HepG2 (cell line): ENCODE measurements around the gene ACSL3. TPM values are rescaled to one million over a fixed set of nuclear protein-coding genes. Genes with fewer than 3 reads are reported as not detected.

ENCODE experiments used
- ATAC-seq: fragments of 200-7000 bp; cut with Tn5 transposase; 3 replicates; pipeline ENCODE4 v1.9.1; 2020; ENCODE audit warnings: mild to moderate bottlenecking, moderate library complexity
- BruUV-seq: library from RNA; stranded (reverse); fragments of 400-500 nt; replicated peaks from 2 replicates; lab custom pipeline; 2021; lab: Mats Ljungman, UMichigan
- CTCF ChIA-PET: fragments of 300-600 bp; formaldehyde crosslinking; extraction: SDS; loops from one replicate; lab custom pipeline; 2021; ENCODE audit warnings: low total read pairs, inconsistent platforms, low intra/inter-chr PET ratio; lab: Yijun Ruan, JAX
- POLR2A ChIA-PET: fragments of 350-600 bp; sonication (Branson Sonifier 250); formaldehyde crosslinking; loops from one replicate; lab custom pipeline; 2020; ENCODE audit warnings: antibody characterized with exemption, inconsistent platforms; lab: Yijun Ruan, JAX
- DNase-seq: peaks from one replicate; pipeline ENCODE4 v3.0.0-alpha.2; 2015; ENCODE audit warnings: low spot score
- FAIRE-seq: peaks from 3 replicates; lab custom pipeline; 2011; peaks lifted over from hg19 to GRCh38; lab: Jason Lieb, UNC
- H2AFZ ChIP-seq: one replicate; pipeline ENCODE4 v1.6.1; 2011; ENCODE audit warnings: low read length, inconsistent platforms
- H3K27ac ChIP-seq: fragments of 300-600 bp; 3 replicates; pipeline ENCODE4 v1.8.0; 2011; ENCODE audit warnings: mixed run types, mild to moderate bottlenecking, mixed read lengths, low read length, inconsistent platforms; ENCODE audit not compliant: insufficient read depth; ENCODE audit errors: extremely low read length
- H3K27me3 ChIP-seq, 2 experiments: fragments of 200-600 bp in 1 of 2; 2 replicates in 1 of 2; 3 replicates in 1 of 2; pipeline versions ENCODE4 v1.6.0 to v1.8.0; 2011; ENCODE audit warnings: low read length in 2 of 2, mild to moderate bottlenecking in 2 of 2, moderate library complexity in 2 of 2, inconsistent platforms in 1 of 2; ENCODE audit not compliant: insufficient read depth in 2 of 2, control insufficient read depth in 1 of 2
- H3K36me3 ChIP-seq, 2 experiments: fragments of 200-600 bp in 1 of 2; replicated peaks in 1 of 2; 2 replicates in 1 of 2; 3 replicates in 1 of 2; pipeline versions ENCODE4 v1.5.1 to v1.8.0; 2011; ENCODE audit warnings: low read length in 2 of 2, inconsistent platforms in 1 of 2; ENCODE audit not compliant: insufficient read depth in 2 of 2, control insufficient read depth in 1 of 2
- H3K4me1 ChIP-seq: 2 replicates; pipeline ENCODE4 v1.5.1; 2012; ENCODE audit warnings: low read length, inconsistent platforms; ENCODE audit not compliant: insufficient read depth
- H3K4me2 ChIP-seq: 2 replicates; pipeline ENCODE4 v1.6.0; 2011; ENCODE audit warnings: low read depth, low read length, inconsistent platforms
- H3K4me3 ChIP-seq, 3 experiments: fragments of 200-600 bp in 1 of 3; sonication (generic), shearing (Covaris generic) in 1 of 3; replicated peaks in 1 of 3; 2 replicates each; pipeline ENCODE4 v1.5.1; 2011 to 2016; ENCODE audit warnings: low read length in 3 of 3, inconsistent platforms in 2 of 3, low read depth in 2 of 3, mild to moderate bottlenecking in 2 of 3, control low read depth in 1 of 3, mixed read lengths in 1 of 3; ENCODE audit not compliant: insufficient read depth in 1 of 3
- H3K79me2 ChIP-seq: one replicate; pipeline ENCODE4 v1.6.1; 2011; ENCODE audit warnings: low read length, inconsistent platforms; ENCODE audit not compliant: insufficient read depth
- H3K9ac ChIP-seq: 2 replicates; pipeline ENCODE4 v1.6.0; 2011; ENCODE audit warnings: mild to moderate bottlenecking, low read depth, low read length, inconsistent platforms; ENCODE audit not compliant: insufficient read depth
- H3K9me3 ChIP-seq: 2 replicates; pipeline ENCODE4 v1.5.1; 2012; ENCODE audit warnings: mild to moderate bottlenecking, low read length
- H4K20me1 ChIP-seq: 2 replicates; pipeline ENCODE4 v1.6.0; 2011; ENCODE audit warnings: inconsistent platforms, mild to moderate bottlenecking, low read length, moderate library complexity; ENCODE audit not compliant: insufficient read depth
- MAFF ChIP-seq: IDR thresholded peaks from 2 replicates; pipeline ENCODE4 v1.6.1; 2011; ENCODE audit warnings: low read depth, low read length, improper control_type of control experiment
- MAFK ChIP-seq, 2 experiments: IDR thresholded peaks in 1 of 2; conservative IDR thresholded peaks in 1 of 2; 2 replicates each; pipeline ENCODE4 v1.6.1; 2011; ENCODE audit warnings: improper control_type of control experiment in 2 of 2, low read length in 2 of 2
- MEIS1 ChIP-seq: sonication (generic); formaldehyde crosslinking; IDR thresholded peaks from 2 replicates; pipeline ENCODE4 v1.9.0; 2021; ENCODE audit warnings: mild to moderate bottlenecking, missing genetic modification reagents, moderate library complexity, borderline replicate concordance
- POLR2G ChIP-seq: fragments of 200-400 bp; formaldehyde crosslinking; IDR thresholded peaks from 2 replicates; pipeline ENCODE4 v1.6.1; 2018; ENCODE audit warnings: mild to moderate bottlenecking, low read depth, low read length, moderate library complexity
- RBM22 ChIP-seq: fragments of 200-400 bp; formaldehyde crosslinking; optimal IDR thresholded peaks from 2 replicates; pipeline ENCODE3; 2017; ENCODE audit warnings: mild to moderate bottlenecking, low read length, moderate library complexity
- WGBS: methylation state at CpG from one replicate; pipeline ENCODE4 v1.1.6; 2017; ENCODE audit warnings: low lambda C conversion rate; 5-methylcytosine and 5-hydroxymethylcytosine counted together
- in situ Hi-C: cut with HindIII; loops from 2 replicates; pipeline ENCODE4 v1.10.0; 2017; ENCODE audit warnings: low pct_unique_long_range_greater_than_20kb; ENCODE audit not compliant: extremely low pct_ligation_motif_present
- intact Hi-C: fragments of 100-400 bp; cut with micrococcal nuclease; formaldehyde crosslinking; loops from one replicate; pipeline ENCODE4 v1.10.0; 2022; ENCODE audit not compliant: unreplicated experiment
- polyA plus RNA-seq, 8 experiments: library from polyadenylated mRNA; depleted of rRNA in 3 of 8; stranded (reverse) in 7 of 8; unstranded in 1 of 8; fragments of >200 nt; fragmentation: Illumina TruSeq in 4 of 8; extraction: Trizol in 4 of 8; gene quantifications; 2 replicates each; pipeline versions ENCODE4 v1.2.1 to v1.2.3, GENCODE V29; 2011 to 2016; ENCODE audit warnings: low read depth in 4 of 8, missing spikeins in 1 of 8, mixed read lengths in 1 of 8; ENCODE audit not compliant: insufficient read depth in 1 of 8
- total RNA-seq, 5 experiments: library from RNA; depleted of rRNA; stranded (reverse); fragments of >200 nt; fragmentation: Illumina TruSeq; extraction: Trizol; gene quantifications; 2 replicates each; pipeline ENCODE4 v1.2.3, GENCODE V29; 2016; ENCODE audit warnings: low read depth in 1 of 5
- TF ChIP-seq, protein P1 (sequence below): sonication (generic); formaldehyde crosslinking; IDR thresholded peaks from 2 replicates; pipeline ENCODE4 v1.5.0; 2020; ENCODE audit warnings: missing genetic modification reagents

The ACSL3 gene
- total and polyA plus RNA-seq, 2 of the 13 experiments (the other 11 are each of a cell fraction or from before 2014, with no cell fraction given): 305 to 365 TPM

DNA sequence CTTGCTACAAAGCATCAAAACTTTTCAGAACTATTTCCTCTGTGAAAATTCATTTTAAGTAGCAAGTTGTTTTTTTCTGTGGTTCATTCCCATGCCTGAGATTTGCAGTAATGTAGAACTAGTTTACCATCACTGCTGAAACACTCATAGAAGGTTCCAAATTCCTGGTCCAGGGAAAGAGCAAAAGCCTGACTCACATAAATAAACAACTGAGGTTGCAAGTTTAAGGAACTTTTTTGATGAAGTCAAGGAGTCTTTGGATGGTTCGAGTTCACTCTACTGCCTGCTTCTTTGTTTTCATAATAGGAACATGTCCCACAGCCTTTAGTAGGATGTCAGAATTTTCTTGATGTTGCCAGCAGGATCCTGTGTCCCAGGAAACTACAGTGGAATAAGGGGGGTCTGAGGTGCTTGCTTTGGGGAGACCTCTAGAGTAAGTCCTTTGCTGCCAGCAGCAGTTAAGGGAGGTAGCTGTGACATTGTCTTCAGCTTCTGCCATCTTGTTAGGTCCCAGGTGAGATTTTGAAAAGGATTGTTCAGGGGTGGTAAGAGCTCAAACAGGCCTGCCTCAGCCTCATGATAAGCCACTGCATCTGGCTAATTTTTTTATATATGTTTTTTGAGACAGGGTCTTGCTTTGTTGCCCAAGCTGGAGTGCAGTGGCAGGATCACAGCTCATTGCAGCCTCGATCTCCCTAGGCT, 43.9 kb downstream of the ACSL3 start:
- POLR2A ChIA-PET: no interaction called here
- CTCF ChIA-PET: interaction anchor here (2.2 to 5.2 kb wide), 3 partner anchors 196 to 214 kb away, joined by 13 to 108 read pairs (median 40); no protein-coding TSS in a partner anchor
- TF ChIP-seq MAFK (conservative IDR thresholded peaks at IDR 0.05 in 1 of 2, IDR thresholded peaks at IDR 0.05 in 1 of 2; ENCODE audit: low read length in 2 of 2) (peak in 1 of 2 experiments; percentile 44; a peak in 1 of 4 replicates), MAFF (peak; percentile 39; the same call in 1 of the 2 replicates), POLR2G (0 out of 2 replicates have a peak, but pooled peaks have one; percentile 22), MEIS1 (peak; percentile 30; the same call in 1 of the 2 replicates), RBM22 (peak; percentile 94)
- TF ChIP-seq, protein P1, sequence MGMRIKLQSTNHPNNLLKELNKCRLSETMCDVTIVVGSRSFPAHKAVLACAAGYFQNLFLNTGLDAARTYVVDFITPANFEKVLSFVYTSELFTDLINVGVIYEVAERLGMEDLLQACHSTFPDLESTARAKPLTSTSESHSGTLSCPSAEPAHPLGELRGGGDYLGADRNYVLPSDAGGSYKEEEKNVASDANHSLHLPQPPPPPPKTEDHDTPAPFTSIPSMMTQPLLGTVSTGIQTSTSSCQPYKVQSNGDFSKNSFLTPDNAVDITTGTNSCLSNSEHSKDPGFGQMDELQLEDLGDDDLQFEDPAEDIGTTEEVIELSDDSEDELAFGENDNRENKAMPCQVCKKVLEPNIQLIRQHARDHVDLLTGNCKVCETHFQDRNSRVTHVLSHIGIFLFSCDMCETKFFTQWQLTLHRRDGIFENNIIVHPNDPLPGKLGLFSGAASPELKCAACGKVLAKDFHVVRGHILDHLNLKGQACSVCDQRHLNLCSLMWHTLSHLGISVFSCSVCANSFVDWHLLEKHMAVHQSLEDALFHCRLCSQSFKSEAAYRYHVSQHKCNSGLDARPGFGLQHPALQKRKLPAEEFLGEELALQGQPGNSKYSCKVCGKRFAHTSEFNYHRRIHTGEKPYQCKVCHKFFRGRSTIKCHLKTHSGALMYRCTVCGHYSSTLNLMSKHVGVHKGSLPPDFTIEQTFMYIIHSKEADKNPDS: no peak
- intact Hi-C loops (no loop called here), in situ Hi-C loops (loop anchor here (5.0 kb wide), 2 partner anchors 107 to 212 kb away; no protein-coding TSS in a partner anchor)
- Histone ChIP-seq H3K4me3 (no peak overlapping the region), H3K4me1 (peaks cover 88% of the 10 kb centered on the region), H3K9me3 (no peaks in the 10 kb centered on the region), H3K27me3 (no peaks in the 10 kb centered on the region), H3K79me2 (peaks cover 98% of the 10 kb centered on the region), H4K20me1 (peaks cover 89% of the 10 kb centered on the region), H3K4me2 (no peak overlapping the region), H2AFZ (no peak overlapping the region), H3K27ac (no peak overlapping the region), H3K9ac (no peak overlapping the region), H3K36me3 (peaks cover 21 to 72% of the 10 kb centered on the region in 2 experiments)
- FAIRE-seq: no peak
- 90% methylated on average over 2 of the region's 2 CpGs for WGBS
- BruUV-seq: no TSS peak
- no peak for ATAC-seq
- no peak for DNase-seq
